ENCODE data around the gene NDUFA8. TPM values are rescaled to one million over a fixed set of nuclear protein-coding genes. Genes with fewer than 3 reads are reported as not detected.
"Not testable (repeated sequence)": the region's sequence is repeated elsewhere in the genome, so short reads cannot be mapped to it uniquely, and the experiment has no call there.

NDUFA8 gene
- polyA plus RNA-seq, 6 donors from 2014 or later: 40.4 to 80.5 (median 68.1) TPM

DNA sequence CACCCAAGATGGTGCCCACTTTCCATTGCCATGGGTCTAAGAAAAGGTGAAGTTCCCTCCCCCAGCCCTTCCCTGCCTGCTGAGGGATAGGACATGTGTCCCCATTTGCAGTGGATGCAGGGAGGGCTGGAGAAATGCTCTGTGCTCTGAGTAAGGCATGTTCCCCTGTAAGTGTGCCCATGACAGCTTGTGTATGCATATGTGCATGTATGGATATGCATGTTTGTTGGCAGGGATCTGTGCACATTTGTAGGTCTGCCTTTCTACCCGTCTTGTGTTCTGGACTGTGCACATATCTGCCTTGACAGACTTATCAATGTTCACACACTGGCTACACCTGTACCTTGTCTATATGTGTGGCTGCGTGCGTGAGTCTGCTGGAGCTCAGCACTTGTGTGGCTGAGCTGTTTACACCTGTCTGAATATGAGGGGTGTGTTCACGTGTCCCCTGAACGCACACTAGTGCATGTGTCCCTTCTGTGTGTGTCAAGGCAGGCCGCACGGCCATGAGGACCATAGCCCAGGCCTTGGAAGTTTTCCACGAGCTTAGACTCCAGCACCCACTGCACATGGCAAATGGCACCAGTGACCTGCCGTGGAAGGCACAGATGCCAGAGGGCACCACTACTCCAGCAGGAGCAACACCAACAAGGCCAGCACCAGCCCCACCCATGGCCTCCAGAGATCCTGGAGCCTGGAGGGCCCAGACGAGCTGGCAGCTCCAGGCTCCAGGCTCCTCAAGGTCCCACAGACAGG, 39.1 kb downstream of the NDUFA8 start:
- H3K36me3 Mint-ChIP-seq: no peaks in the 10 kb centered on the region
- H3K4me3 Mint-ChIP-seq: no peak overlapping the region
- peaks cover 18 to 41% (median 26%) of the 10 kb centered on the region in 3 donors for H3K27me3 Mint-ChIP-seq
- DNase-seq: no peak
- peaks cover 0 to 3% (median 0%) of the 10 kb centered on the region in 7 donors for H3K9me3 Mint-ChIP-seq
- ATAC-seq (ENCODE audit: low read depth in 2 of 2): no peak
- peaks cover 5 to 21% (median 12%) of the 10 kb centered on the region in 3 donors for H3K4me1 Mint-ChIP-seq
- no peak overlapping the region for H3K27ac Mint-ChIP-seq

DNA sequence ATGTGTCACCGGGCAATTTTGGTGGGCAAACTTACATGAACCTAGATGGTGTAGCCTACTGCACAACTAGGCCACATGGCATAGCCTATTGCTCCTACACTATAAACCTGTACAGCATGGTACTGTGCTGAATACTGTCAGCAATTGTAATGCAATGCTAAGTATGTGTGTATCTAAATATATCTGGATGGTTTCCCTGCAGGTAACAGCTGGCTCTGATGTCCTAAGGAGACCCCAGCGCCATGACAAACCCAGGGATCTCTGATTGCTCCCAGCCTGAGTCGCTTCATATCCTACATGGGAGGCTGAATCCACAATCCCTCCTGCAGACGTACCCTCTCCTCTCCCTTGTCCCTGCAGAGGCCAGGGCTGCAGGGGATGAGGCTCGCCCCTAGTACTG, 39.9 kb downstream of the NDUFA8 start:
- Mint-ChIP-seq H3K9me3 (peaks cover 0 to 2% (median 0%) of the 10 kb centered on the region in 7 donors), H3K27ac (peak overlapping the region in 1 of 6 donors; percentile 20), H3K4me1 (peaks cover 0 to 14% (median 6%) of the 10 kb centered on the region in 3 donors), H3K27me3 (peaks cover 14 to 41% (median 26%) of the 10 kb centered on the region in 3 donors), H3K4me3 (no peak overlapping the region), H3K36me3 (no peaks in the 10 kb centered on the region)
- ATAC-seq (ENCODE audit: low read depth in 2 of 2) (no peak), DNase-seq (no peak)

DNA sequence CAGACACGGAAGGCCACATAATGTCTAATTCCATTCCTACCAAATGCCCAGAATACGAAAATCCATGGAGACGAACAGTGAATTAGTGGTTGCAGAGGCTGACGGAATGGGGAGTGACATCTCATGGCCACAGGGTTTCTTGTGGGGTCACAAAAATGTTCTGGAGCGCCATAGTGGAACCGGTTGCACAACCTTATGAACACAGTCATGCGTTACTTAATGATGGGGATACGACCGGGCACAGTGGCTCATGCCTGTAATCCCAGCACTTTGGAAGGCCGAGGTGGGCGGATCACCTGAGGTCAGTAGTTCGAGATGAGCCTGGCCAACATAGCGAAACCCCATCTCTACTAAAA, 40.4 kb downstream of the NDUFA8 start:
- no peak for DNase-seq

DNA sequence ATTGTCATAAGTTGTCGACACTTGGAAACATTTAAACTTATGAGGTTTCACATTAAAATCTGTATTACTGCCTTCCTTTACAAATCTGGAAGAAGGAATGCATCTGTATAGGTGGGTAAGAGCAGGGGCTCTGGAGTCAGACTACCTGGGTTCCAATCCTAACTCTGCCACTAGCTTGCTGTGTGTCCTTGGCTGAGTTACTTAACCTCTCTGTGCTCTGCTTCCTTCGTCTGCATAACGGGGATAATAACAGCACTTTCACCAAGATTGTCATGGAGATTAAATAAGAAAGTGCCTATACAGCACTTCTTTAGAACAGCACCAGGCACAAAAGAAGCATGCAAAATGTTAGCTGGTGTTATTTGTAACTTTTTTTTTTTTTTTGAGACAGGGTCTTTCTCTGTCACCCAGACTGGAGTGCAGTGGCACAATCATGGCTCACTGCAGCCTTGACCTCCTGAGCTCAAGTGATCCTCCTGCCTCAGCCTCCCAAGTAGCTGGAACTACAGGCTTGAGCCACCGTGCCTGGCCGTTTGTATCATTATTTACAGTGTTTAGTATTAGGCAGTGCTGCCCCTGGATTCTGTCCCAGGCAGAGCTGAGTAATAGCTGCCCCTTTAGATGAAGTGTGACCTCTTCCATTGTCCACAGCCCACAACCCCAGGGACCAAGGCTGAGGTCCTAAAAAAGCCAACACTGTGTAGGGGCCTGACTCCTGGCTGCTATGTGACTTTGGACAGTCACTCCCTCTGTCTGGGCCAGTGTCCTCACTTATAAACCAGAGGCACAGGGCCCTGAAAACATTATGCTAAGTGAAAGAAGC, 41.0 kb downstream of the NDUFA8 start:
- no peak for ATAC-seq (ENCODE audit: low read depth in 2 of 2)
- no peaks in the 10 kb centered on the region for H3K36me3 Mint-ChIP-seq
- H3K9me3 Mint-ChIP-seq: no peaks in the 10 kb centered on the region
- H3K4me1 Mint-ChIP-seq: peaks cover 0 to 8% (median 6%) of the 10 kb centered on the region in 3 donors
- no peak for DNase-seq
- no peak overlapping the region for H3K4me3 Mint-ChIP-seq
- peaks cover 10 to 33% (median 22%) of the 10 kb centered on the region in 3 donors for H3K27me3 Mint-ChIP-seq
- H3K27ac Mint-ChIP-seq: peak overlapping the region in 2 of 6 donors; percentile 4 to 21

More for the DNA sequence above, 40.4 kb downstream of the NDUFA8 start:
- Mint-ChIP-seq H3K36me3 (no peaks in the 10 kb centered on the region), H3K4me1 (peaks cover 0 to 8% (median 6%) of the 10 kb centered on the region in 3 donors), H3K27ac (no peak overlapping the region), H3K9me3 (no peaks in the 10 kb centered on the region), H3K4me3 (no peak overlapping the region), H3K27me3 (peaks cover 12 to 38% (median 25%) of the 10 kb centered on the region in 3 donors)
- ATAC-seq (ENCODE audit: low read depth in 2 of 2): no peak

DNA sequence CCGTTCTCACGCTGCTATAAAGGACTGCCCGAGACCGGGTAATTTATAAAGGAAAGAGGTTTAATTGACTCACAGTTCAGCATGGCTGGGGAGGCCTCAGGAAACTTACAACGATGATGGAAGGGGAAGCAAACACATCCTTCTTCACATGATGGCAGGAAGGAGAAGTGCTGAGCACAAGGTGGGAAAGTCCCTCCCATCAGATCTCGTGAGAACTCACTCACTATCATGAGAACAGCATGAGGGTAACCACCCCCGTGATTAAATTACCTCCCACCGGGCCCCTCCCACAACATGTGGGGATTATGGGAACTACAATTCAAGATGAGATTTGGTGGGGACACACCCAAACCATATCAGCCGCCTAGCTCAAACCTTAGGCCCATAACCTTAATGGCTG, 42.3 kb downstream of the NDUFA8 start:
- H3K4me3 Mint-ChIP-seq, H3K9me3 Mint-ChIP-seq, DNase-seq, H3K27ac Mint-ChIP-seq, H3K36me3 Mint-ChIP-seq, H3K4me1 Mint-ChIP-seq: not testable (repeated sequence)
- peak in 1 of 2 donors; percentile 23 for ATAC-seq (ENCODE audit: low read depth in 2 of 2)
- peaks cover 5 to 37% (median 22%) of the 10 kb centered on the region in 3 donors for H3K27me3 Mint-ChIP-seq

DNA sequence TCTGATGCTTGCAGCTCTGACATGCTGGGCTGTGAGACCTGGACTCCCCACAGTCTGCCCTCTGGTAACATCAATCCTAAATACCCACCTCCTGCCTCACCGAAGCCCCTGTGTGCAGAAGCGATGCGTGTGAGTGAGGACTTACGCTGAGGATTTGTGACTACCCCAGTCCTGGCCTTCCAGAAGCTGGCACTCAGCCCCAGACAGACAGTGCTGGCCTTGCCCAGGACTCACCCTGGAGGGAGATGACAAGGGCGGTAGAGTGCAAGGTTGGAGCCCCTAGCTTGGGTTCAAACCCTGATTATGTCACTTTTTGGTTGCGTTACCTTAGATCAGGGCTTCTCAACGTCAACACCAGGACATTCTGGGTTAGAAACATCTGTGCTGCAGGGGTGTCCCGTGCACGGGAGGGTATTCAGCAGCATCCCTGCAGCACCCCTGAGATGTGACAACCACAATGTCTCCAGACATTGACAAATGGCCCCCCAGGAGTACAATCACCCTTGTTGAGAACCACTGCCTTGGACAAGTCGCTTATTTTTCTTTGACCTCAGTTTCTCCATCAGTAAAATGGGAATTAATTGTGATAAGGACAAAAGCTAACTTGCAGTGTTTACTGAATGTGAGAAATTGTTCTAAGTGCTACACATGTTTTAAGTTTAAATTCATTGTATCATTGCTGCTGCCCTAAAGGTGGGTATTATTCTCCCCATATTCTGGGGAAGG, 43.0 kb downstream of the NDUFA8 start:
- Mint-ChIP-seq H3K36me3 (no peaks in the 10 kb centered on the region), H3K9me3 (no peaks in the 10 kb centered on the region), H3K27me3 (peaks cover 5 to 41% (median 26%) of the 10 kb centered on the region in 3 donors), H3K4me3 (no peak overlapping the region), H3K4me1 (no peaks in the 10 kb centered on the region), H3K27ac (no peak overlapping the region)
- no peak for DNase-seq
- ATAC-seq (ENCODE audit: low read depth in 2 of 2): no peak

DNA sequence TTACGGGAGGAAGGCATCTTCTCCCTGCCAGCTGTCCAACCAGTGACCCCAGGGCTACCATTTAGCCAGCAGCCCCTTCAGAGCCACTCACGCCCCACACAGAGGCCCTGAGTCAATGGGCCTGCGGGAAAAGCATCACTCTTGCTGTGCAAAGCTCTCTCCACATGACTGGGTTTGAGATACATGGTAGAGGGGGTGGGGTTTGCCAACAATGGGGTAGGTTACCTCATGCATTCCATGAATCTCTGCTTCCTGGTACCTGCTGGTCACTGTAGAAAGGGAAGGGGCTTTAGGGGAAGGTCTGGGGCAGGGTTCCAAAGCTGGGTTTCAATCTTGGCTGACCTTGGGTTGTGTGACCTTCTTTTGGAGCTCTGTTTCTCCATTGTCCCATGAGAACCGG, 43.5 kb downstream of the NDUFA8 start:
- H3K4me1 Mint-ChIP-seq: no peaks in the 10 kb centered on the region
- no peak overlapping the region for H3K4me3 Mint-ChIP-seq
- no peaks in the 10 kb centered on the region for H3K9me3 Mint-ChIP-seq
- DNase-seq (no peak), ATAC-seq (ENCODE audit: low read depth in 2 of 2) (no peak)
- peaks cover 5 to 41% (median 26%) of the 10 kb centered on the region in 3 donors for H3K27me3 Mint-ChIP-seq
- no peaks in the 10 kb centered on the region for H3K36me3 Mint-ChIP-seq
- H3K27ac Mint-ChIP-seq: peak overlapping the region in 1 of 6 donors; percentile 81

DNA sequence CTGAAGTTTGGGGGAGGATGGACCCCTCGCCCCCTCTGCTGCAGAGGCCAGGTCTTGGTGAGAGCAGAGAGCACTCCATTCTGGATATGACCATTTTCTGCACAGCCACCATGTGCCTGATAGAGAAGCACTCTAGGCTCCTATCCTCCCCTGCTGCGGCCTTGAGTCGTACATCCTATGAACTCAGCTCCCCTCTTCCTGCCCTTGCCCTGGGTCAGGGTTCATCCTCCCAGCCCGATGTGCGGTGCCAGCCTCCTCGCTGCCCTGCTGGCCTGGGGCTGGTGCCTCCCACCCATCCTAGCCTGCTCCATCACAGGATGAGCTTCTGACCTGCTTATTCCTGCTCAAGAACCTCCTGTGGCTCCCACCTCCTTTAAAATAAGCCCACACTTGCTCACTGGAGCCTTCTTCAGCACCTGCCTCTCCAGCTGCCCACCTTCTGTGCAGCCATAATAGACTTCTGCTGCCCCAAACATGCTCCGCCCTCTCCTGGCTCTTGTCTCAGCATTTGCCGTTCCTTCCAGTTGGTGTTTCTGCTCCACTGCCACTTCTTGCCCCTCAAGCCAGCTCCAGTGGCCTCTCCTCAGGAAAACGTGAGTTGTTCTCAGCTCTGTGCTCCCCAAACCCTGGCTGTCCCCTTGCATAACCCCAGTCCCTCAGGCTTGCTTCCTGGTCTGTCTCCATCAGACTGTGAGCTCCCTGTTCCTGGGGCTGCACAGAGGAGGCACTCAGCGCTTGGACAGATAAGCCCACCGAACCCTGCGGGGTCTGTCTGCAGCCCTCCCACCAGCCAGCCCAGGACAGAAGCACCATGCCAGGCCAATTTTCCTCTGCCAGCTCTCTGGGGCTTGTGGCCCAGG, 44.2 kb downstream of the NDUFA8 start:
- H3K36me3 Mint-ChIP-seq: no peaks in the 10 kb centered on the region
- no peak for DNase-seq
- H3K9me3 Mint-ChIP-seq: no peaks in the 10 kb centered on the region
- H3K4me3 Mint-ChIP-seq: no peak overlapping the region
- H3K27me3 Mint-ChIP-seq: peaks cover 5 to 40% (median 26%) of the 10 kb centered on the region in 3 donors
- peak overlapping the region in 1 of 6 donors; percentile 71 for H3K27ac Mint-ChIP-seq
- no peak for ATAC-seq (ENCODE audit: low read depth in 2 of 2)
- H3K4me1 Mint-ChIP-seq: no peaks in the 10 kb centered on the region

DNA sequence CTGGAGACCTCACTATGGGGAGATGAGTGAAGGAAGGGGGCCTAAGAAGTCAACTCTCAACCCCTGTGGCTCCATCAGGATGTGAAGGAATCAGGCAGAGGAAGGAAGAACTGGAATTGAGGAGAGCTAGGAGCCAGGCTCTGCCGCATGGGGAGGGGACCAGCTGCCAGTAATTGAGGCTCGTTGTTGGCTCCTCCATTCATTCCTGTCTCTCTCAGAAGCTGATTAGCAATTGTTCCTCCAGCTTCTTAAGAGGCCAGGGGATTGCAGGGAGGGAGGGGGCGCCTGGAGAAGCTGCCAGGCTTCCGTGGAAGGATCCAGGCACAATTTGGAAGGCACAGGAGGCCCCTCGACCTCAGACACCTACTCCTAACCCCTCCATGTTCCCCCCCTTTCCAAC, 46.0 kb downstream of the NDUFA8 start:
- no peaks in the 10 kb centered on the region for H3K36me3 Mint-ChIP-seq
- DNase-seq (no peak), ATAC-seq (ENCODE audit: low read depth in 2 of 2) (no peak)
- no peak overlapping the region for H3K4me3 Mint-ChIP-seq
- no peak overlapping the region for H3K27ac Mint-ChIP-seq
- no peaks in the 10 kb centered on the region for H3K9me3 Mint-ChIP-seq
- no peaks in the 10 kb centered on the region for H3K4me1 Mint-ChIP-seq
- peaks cover 5 to 36% (median 26%) of the 10 kb centered on the region in 3 donors for H3K27me3 Mint-ChIP-seq

DNA sequence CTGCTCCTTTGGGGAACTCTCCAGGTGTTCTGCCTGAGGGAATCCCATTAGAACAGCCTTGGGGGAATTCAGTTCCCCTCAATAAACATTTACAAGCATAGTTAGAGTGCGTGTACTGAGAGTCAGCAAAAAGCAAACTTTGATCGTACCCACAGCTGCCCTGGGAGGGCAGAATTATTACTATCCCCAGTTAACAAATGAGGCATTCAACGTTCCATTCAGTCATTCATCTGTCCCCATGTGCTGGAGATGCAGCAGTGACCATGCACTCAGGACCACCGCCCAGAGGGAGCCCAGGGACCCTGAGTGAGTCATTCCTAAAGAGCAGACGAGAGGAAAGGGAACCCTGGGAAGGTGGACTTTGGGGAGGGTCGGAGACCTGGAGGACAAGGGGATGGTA, 47.3 kb downstream of the NDUFA8 start:
- Mint-ChIP-seq H3K9me3 (no peaks in the 10 kb centered on the region), H3K4me3 (no peak overlapping the region), H3K4me1 (no peaks in the 10 kb centered on the region), H3K27me3 (peaks cover 5 to 36% (median 26%) of the 10 kb centered on the region in 3 donors), H3K27ac (peak overlapping the region in 1 of 6 donors; percentile 60), H3K36me3 (no peaks in the 10 kb centered on the region)
- DNase-seq: no peak
- no peak for ATAC-seq (ENCODE audit: low read depth in 2 of 2)

DNA sequence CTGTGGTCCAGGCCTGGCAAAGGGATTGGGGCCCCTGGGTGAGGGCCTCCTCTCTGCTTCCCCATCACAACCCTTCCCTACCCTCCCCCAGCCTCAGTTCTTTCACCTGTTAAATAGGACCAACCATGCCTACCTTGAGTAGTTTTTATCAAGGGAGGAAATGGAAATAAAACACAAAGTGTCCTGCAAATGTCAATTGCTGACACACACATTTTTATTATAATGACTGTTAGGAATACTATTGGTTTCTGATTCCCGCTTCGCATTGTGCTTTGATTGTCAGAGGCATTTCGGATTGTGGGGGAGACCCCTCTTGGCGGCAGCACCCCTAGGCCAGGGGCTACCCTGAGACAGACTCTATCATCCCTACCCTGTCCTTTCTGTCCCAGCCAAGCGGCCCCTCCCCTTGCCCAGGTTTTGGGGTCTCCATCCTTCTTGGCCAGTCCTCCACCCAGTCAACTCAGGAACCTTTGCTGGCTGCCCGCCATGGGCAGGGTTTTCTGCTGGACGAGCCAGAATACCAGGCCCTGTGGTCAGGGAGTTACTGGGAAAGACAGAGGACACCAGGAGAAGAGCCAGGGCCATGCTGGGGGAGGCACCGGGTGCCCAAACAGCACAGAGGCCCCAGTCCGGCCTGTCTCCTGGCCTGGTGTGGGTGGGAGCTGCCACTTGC, 48.0 kb downstream of the NDUFA8 start:
- H3K27ac Mint-ChIP-seq: no peak overlapping the region
- no peak for DNase-seq
- no peaks in the 10 kb centered on the region for H3K4me1 Mint-ChIP-seq
- no peak for ATAC-seq (ENCODE audit: low read depth in 2 of 2)
- no peaks in the 10 kb centered on the region for H3K36me3 Mint-ChIP-seq
- H3K9me3 Mint-ChIP-seq: no peaks in the 10 kb centered on the region
- no peak overlapping the region for H3K4me3 Mint-ChIP-seq
- peaks cover 5 to 36% (median 26%) of the 10 kb centered on the region in 3 donors for H3K27me3 Mint-ChIP-seq

DNA sequence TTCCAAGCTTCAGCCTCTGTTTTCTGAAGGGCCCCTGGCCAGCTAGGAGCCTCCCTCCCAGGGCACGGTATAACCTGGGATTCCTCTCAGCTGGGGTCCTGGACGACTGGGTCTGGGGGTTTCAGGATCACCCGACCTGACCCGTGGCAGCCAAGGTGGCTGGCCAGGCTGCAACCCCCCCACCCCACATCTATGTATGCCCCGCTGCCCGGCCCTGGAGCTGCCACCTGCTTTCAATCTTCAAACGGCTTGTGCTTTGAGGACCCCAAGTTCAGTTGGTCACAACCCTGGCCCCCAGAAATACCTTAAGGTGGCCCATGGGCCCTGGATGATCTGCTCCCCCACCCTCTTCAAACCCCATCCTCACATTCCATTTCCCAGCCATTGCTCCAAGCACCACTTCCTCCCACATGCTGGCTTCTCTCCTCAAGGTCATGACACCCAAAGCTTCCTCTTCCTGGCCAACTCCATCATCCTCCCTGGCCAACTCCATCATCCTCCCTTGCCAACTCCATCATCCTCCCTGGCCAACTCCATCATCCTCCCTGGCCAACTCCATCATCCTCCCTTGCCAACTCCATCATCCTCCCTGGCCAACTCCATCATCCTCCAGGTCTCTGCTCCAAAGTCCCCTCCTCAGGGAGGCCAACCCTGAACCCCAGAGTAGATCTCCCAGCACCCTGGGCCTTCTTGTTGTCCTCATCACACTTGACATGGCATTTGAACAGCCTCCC, 49.3 kb downstream of the NDUFA8 start:
- peaks cover 5 to 30% (median 19%) of the 10 kb centered on the region in 3 donors for H3K27me3 Mint-ChIP-seq
- no peak overlapping the region for H3K4me3 Mint-ChIP-seq
- H3K4me1 Mint-ChIP-seq: no peaks in the 10 kb centered on the region
- H3K9me3 Mint-ChIP-seq: peaks cover 0 to 3% (median 0%) of the 10 kb centered on the region in 7 donors
- H3K36me3 Mint-ChIP-seq: no peaks in the 10 kb centered on the region
- ATAC-seq (ENCODE audit: low read depth in 2 of 2): no peak
- DNase-seq: no peak
- no peak overlapping the region for H3K27ac Mint-ChIP-seq
